ENCODE data around the gene FTSJ3.
"Not testable (repeated sequence)": the region's sequence is repeated elsewhere in the genome, so short reads cannot be mapped to it uniquely, and the experiment has no call there.

Gene FTSJ3, protein sequence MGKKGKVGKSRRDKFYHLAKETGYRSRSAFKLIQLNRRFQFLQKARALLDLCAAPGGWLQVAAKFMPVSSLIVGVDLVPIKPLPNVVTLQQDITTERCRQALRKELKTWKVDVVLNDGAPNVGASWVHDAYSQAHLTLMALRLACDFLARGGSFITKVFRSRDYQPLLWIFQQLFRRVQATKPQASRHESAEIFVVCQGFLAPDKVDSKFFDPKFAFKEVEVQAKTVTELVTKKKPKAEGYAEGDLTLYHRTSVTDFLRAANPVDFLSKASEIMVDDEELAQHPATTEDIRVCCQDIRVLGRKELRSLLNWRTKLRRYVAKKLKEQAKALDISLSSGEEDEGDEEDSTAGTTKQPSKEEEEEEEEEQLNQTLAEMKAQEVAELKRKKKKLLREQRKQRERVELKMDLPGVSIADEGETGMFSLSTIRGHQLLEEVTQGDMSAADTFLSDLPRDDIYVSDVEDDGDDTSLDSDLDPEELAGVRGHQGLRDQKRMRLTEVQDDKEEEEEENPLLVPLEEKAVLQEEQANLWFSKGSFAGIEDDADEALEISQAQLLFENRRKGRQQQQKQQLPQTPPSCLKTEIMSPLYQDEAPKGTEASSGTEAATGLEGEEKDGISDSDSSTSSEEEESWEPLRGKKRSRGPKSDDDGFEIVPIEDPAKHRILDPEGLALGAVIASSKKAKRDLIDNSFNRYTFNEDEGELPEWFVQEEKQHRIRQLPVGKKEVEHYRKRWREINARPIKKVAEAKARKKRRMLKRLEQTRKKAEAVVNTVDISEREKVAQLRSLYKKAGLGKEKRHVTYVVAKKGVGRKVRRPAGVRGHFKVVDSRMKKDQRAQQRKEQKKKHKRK

DNA sequence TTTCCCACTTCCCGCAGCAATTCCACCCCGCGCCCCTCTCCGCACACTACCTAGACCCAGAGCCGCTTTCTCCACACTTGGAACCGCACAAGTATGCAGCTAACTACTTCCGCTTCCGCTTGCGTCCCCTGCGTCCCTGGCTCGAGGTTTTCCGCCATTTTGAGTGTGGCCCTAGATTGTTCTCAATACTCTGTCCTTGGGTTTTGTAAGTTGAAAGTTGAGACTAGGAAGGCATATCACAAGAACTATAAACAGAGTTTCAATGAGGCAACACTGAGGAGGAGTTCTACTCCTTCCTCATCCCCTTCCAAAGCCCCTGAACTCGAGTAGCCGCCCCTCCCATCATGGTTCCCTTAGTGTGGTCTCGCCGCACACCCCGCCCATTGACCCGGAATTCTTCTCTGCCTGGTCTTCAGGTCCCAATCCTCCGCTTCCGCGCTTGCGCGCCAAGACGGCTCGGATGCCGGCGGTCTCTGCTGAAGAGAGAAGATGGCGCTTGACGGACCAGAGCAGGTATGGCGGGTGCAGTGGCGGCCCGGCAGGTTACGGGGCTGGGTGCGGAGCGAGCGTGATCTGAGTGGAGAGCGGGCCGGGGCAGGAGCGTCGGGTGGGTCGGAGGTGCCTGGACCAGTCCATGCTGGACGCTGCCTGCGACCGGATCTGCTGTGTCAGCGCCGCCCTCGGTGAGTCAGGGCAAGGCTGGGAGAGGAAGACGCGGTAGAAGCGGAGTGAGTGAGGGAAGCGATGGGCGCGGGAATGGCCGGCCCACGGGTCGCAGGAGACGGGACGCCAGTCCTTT lies at the start of gene FTSJ3, which contains the start of gene PSMC5:
Gene FTSJ3 (minus strand): TSS at position 662 of the 799 bp plus-strand sequence. CDS start 761 bp downstream, outside the sequence.
Gene PSMC5 (plus strand): TSS at position 430 of the 799 bp plus-strand sequence. CDS start 60 bp downstream, at position 490.
- Mint-ChIP-seq H3K4me1 (peaks cover 31% of the 10 kb centered on the region), H3K27ac (peak within 1 kb of the TSS; percentile 99), H3K27me3 (no peaks in the 10 kb centered on the region), H3K4me3 (peak within 1 kb of the TSS; percentile 93), H3K36me3 (peaks cover 28% of the 10 kb centered on the region), H3K9me3 (no peaks in the 10 kb centered on the region)
- peak; percentile 85 to 93 for DNase-seq (ENCODE audit: low spot score in 2 of 2)
- peak; percentile 94 for ATAC-seq (ENCODE audit: low read depth)

DNA sequence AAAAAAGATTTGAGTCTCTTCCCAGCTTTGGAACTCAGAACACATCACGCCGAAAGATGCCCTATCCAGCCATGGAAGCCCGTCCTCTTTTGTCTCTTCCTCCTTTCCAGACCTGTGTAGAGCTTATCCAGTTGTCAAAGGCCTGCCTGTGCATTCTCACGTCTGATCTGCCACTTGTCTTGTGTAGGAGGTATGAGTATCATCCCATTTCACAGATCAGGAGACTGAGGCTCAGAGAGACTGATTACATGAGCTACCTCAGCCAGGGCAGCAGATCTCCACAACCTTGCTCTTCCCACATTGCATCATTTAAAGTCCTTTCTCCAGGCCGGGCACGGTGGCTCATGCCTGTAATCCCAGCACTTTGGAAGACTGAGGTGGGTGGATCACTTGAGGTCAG lies 47.2 kb upstream of the FTSJ3 start:
- H3K4me3 Mint-ChIP-seq; DNase-seq (ENCODE audit: low spot score in 2 of 2); ATAC-seq (ENCODE audit: low read depth); H3K27ac Mint-ChIP-seq; H3K27me3 Mint-ChIP-seq; H3K9me3 Mint-ChIP-seq; H3K36me3 Mint-ChIP-seq: not testable (repeated sequence)
- H3K4me1 Mint-ChIP-seq = peaks cover 15% of the 10 kb centered on the region

DNA sequence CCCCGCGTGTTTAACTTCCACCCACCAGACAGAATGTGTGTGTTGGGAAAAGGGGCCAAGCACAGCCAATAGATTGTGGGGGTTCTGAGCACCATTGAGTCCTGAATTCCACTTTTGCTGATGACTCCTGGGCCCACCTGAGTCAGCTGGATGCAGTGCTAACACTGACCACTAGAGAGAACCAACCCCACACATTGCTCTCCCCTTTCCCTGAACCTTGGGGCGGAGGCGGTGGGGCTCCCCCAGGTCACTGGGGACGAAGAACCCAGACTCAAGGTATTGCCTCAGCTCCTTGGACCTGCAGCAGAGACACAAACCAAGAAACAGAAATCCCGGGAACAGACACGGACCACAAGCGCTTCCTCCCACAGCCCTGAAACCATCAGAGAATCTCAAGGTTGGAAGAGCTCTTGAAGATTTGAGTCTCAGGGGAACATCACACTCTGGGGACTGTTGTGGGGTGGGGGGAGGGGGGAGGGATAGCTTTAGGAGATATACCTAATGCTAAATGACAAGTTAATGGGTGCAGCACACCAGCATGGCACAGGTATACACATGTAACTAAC lies 46.7 kb upstream of the FTSJ3 start:
- peak; percentile 54 for ATAC-seq (ENCODE audit: low read depth)

GRCh38 chr17:63873577-63873976 lies 46.1 kb upstream of the FTSJ3 start, which contains the start of gene CSH2:
Gene CSH2, minus strand, starts transcription at chr17:63873677. Its CDS starts 63 bp downstream, at chr17:63873614.
- not testable (repeated sequence) for H3K27me3 Mint-ChIP-seq; ATAC-seq (ENCODE audit: low read depth); H3K36me3 Mint-ChIP-seq; H3K27ac Mint-ChIP-seq; DNase-seq (ENCODE audit: low spot score in 2 of 2); H3K4me3 Mint-ChIP-seq; H3K9me3 Mint-ChIP-seq
- H3K4me1 Mint-ChIP-seq = peaks cover 10% of the 10 kb centered on the region

More for the DNA sequence above, 46.7 kb upstream of the FTSJ3 start:
- DNase-seq (ENCODE audit: low spot score in 2 of 2); H3K9me3 Mint-ChIP-seq; H3K27me3 Mint-ChIP-seq; H3K27ac Mint-ChIP-seq; H3K4me3 Mint-ChIP-seq; H3K36me3 Mint-ChIP-seq: not testable (repeated sequence)
- H3K4me1 Mint-ChIP-seq = peaks cover 15% of the 10 kb centered on the region

- H3K9me3 Mint-ChIP-seq; DNase-seq (ENCODE audit: low spot score in 2 of 2); H3K4me3 Mint-ChIP-seq: not testable (repeated sequence)
Measured at GRCh38 chr17:63871646-63872365, 44.3 kb upstream of the FTSJ3 start.

DNA sequence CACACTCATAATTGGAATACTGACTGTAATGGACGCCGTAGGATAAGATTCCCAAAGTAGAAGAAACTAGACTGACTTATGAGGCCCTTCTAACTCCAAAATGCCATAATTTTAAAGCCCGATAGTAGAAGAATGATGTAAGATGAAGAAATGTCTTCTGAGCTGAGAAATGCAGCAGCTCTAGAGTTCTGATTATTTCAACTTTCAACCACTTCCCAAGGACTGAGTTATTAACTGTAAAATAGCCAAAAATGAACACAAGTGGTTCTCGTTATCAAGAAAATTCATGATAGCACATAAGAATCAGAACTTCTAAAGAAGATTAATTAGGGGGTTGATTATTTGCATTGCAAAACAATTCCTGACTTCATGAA lies 42.8 kb upstream of the FTSJ3 start:
- not testable (repeated sequence) for ATAC-seq (ENCODE audit: low read depth); DNase-seq (ENCODE audit: low spot score in 2 of 2); H3K27ac Mint-ChIP-seq; H3K4me1 Mint-ChIP-seq; H3K27me3 Mint-ChIP-seq; H3K36me3 Mint-ChIP-seq; H3K9me3 Mint-ChIP-seq; H3K4me3 Mint-ChIP-seq

More at GRCh38 chr17:63871646-63872365, 44.3 kb upstream of the FTSJ3 start:
- H3K4me1 Mint-ChIP-seq; ATAC-seq (ENCODE audit: low read depth); H3K27me3 Mint-ChIP-seq; H3K27ac Mint-ChIP-seq; H3K36me3 Mint-ChIP-seq: not testable (repeated sequence)

GRCh38 chr17:63869491-63870291 lies 42.2 kb upstream of the FTSJ3 start:
- H3K4me1 Mint-ChIP-seq; H3K27me3 Mint-ChIP-seq; H3K4me3 Mint-ChIP-seq; DNase-seq (ENCODE audit: low spot score in 2 of 2); H3K36me3 Mint-ChIP-seq; H3K9me3 Mint-ChIP-seq; ATAC-seq (ENCODE audit: low read depth); H3K27ac Mint-ChIP-seq: not testable (repeated sequence)

DNA sequence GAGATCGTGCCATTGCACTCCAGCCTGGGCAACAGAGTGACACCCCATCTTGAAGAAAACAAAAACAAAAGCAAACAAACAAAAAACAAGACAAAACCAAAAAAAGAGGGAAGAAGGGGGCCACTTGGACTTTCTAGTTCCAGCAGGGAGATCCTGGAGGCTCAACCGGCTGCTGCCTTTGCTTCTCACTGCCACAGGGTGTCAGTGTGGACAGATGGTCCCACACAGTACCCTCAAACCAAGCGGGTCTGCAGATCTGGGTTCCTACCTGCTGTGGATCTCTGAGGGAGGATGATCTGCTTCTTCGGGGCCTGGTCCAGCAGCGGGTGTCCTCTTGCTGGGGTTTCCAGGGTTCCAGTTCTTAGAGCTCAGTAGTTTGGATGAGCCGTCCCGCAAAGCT lies 39.2 kb upstream of the FTSJ3 start:
- H3K27ac Mint-ChIP-seq; H3K9me3 Mint-ChIP-seq; H3K36me3 Mint-ChIP-seq; H3K27me3 Mint-ChIP-seq; DNase-seq (ENCODE audit: low spot score in 2 of 2); H3K4me3 Mint-ChIP-seq; H3K4me1 Mint-ChIP-seq; ATAC-seq (ENCODE audit: low read depth): not testable (repeated sequence)

DNA sequence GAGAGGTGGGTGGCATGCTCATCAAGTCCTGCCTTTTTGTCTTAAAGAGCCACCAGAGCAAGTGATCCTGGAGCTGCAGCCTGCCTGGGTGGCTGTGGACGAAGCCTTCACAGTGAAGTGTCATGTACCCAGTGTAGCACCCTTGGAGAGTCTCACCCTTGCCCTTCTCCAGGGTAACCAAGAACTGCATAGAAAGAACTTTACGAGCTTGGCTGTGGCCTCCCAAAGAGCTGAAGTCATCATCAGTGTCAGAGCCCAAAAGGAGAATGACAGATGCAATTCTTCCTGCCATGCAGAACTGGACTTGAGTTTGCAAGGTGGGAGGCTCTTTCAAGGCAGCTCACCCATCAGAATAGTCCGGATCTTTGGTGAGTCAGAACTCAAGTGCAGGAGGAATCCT lies 31.8 kb upstream of the FTSJ3 start:
- no peaks in the 10 kb centered on the region for H3K4me1 Mint-ChIP-seq
- H3K27me3 Mint-ChIP-seq = peaks cover 5% of the 10 kb centered on the region
- H3K4me3 Mint-ChIP-seq = no peak overlapping the region
- H3K27ac Mint-ChIP-seq = no peak overlapping the region
- no peaks in the 10 kb centered on the region for H3K9me3 Mint-ChIP-seq
- DNase-seq (ENCODE audit: low spot score in 2 of 2) = no peak
- no peaks in the 10 kb centered on the region for H3K36me3 Mint-ChIP-seq
- no peak for ATAC-seq (ENCODE audit: low read depth)

DNA sequence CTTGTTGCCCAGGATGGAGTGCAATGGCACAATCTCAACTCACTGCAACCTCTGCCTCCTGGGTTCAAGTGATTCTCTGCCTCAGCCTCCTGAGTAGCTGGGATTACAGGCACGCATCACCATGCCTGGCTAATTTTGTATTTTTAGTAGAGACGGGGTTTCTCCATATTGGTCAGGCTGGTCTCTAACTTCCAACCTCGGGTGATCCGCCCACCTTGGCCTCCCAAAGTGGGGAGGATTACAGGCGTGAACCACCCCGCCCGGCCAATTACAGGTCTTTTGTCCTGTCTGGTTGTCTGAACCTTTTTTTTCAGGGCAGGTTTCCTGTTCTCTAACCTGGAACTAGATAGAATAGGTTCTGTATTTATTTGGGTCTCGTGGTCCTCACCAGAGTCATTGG lies 29.0 kb upstream of the FTSJ3 start:
- not testable (repeated sequence) for H3K27ac Mint-ChIP-seq; H3K4me3 Mint-ChIP-seq; DNase-seq (ENCODE audit: low spot score in 2 of 2); H3K9me3 Mint-ChIP-seq; H3K4me1 Mint-ChIP-seq; H3K27me3 Mint-ChIP-seq; ATAC-seq (ENCODE audit: low read depth); H3K36me3 Mint-ChIP-seq

DNA sequence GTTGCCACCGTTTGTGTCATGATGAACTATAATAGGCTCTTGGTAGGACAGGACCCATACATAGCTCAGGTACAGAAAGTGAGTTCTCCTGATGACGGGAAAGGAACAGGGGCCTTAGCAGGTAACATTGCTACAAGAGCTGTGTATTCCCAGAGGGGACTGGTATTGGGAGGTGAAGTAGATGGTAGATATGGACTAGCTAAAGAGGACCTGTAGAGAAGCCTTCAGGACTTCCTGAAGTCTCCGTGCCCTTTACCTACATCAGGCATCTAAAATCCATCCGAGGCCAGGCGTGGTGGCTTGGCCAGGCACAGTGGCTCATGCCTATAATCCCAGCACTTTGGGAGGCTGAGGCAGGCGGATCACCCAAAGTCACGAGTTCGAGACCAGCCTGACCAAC lies 27.7 kb upstream of the FTSJ3 start:
- no peak overlapping the region for H3K4me3 Mint-ChIP-seq
- H3K9me3 Mint-ChIP-seq = no peaks in the 10 kb centered on the region
- ATAC-seq (ENCODE audit: low read depth) (no peak), DNase-seq (ENCODE audit: low spot score in 2 of 2) (no peak)
- H3K4me1 Mint-ChIP-seq = no peaks in the 10 kb centered on the region
- peaks cover 2% of the 10 kb centered on the region for H3K27me3 Mint-ChIP-seq
- H3K36me3 Mint-ChIP-seq = no peaks in the 10 kb centered on the region
- H3K27ac Mint-ChIP-seq = no peak overlapping the region

DNA sequence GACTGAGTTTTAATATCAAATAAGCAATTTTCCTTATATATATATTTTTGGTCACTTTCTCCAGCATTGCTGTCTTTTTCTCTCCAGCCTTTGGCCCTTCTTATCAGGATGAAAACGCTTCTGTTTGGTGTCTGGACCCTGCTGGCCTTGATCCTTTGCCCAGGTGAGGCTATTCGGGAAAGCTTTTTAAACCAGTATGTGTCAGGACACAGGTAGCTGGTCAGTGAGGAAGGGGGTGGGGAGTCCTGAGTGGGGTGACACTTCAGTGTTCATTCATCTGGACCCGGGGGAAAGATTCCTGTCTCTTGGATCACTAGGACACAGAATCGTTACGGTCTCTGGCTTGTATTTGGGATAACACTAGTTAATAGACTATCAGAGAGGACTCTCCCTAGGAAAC lies 27.2 kb upstream of the FTSJ3 start:
- DNase-seq (ENCODE audit: low spot score in 2 of 2) (no peak), ATAC-seq (ENCODE audit: low read depth) (no peak)
- Mint-ChIP-seq H3K36me3 (no peaks in the 10 kb centered on the region), H3K4me3 (no peak overlapping the region), H3K27me3 (no peaks in the 10 kb centered on the region), H3K9me3 (no peaks in the 10 kb centered on the region), H3K27ac (no peak overlapping the region), H3K4me1 (no peaks in the 10 kb centered on the region)
